ENCODE data around the gene BRINP2. TPM values are rescaled to one million over a fixed set of nuclear protein-coding genes. Genes with fewer than 3 reads are reported as not detected.

The BRINP2 gene
- total and polyA plus RNA-seq, 11 donors = 0.11 to 1.2 (median 0.19) TPM

- WGBS, 4 donors = 91 to 97% (median 91%) methylated on average over 1 of the region's 1 CpG
- ATAC-seq (no peak), DNase-seq (no peak)
- Histone ChIP-seq H3K27ac (no peak overlapping the region), H3K36me3 (no peaks in the 10 kb centered on the region), H3K9me3 (no peaks in the 10 kb centered on the region), H3K4me3 (no peak overlapping the region), H3K27me3 (no peaks in the 10 kb centered on the region), H3K4me1 (peaks cover 0 to 21% (median 10%) of the 10 kb centered on the region in 12 donors)
- no peak for TF ChIP-seq POLR2A (IDR thresholded peaks at IDR 0.05)
- no peak for TF ChIP-seq CTCF (IDR thresholded peaks at IDR 0.05)
- intact Hi-C loops (cut with DNase I) = no loop called here
Observed at GRCh38 chr1:177270863-177271262, 100.1 kb downstream of the BRINP2 start.

GRCh38 chr1:177273141-177273540, 102.4 kb downstream of the BRINP2 start:
- TF ChIP-seq POLR2A (IDR thresholded peaks at IDR 0.05) (no peak), CTCF (IDR thresholded peaks at IDR 0.05) (no peak)
- H3K4me1 ChIP-seq = peaks cover 0 to 23% (median 10%) of the 10 kb centered on the region in 12 donors

DNA sequence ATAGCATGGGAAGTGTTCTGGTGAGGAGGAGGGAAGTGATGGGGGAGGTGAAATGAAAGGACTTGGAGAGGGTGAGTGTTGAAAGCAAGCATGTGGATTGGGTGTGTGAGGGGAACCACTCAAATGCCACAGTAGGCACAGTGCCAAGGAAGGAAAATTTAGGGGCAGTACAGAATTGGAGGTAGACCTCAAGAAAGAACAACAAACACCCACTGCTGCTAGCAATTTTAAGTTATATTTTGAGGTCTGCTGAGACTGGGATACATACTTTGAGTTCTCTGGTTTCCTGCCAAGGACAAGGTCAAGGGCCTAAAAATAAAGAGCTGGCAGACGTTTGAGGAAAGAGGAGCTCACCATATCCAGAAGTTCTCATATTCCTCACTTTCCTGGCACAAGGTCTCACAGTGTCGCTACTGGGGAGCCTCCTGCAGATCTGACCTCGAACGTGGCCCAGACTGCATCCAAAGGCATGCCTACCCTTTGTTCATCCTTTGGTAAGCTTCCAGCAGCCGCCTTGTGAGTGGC, 104.0 kb downstream of the BRINP2 start:
- peak; percentile 90 to 94 (median 92) for ATAC-seq
- TF ChIP-seq POLR2A (IDR thresholded peaks at IDR 0.05) (no peak), CTCF (IDR thresholded peaks at IDR 0.05) (no peak)
- no peaks in the 10 kb centered on the region for H3K27me3 ChIP-seq
- peak; percentile 45 to 80 (median 54) for DNase-seq
- intact Hi-C loops (cut with DNase I) = no loop called here
- H3K27ac ChIP-seq = peak overlapping the region in 8 of 12 donors; percentile 14 to 77 (median 56)
- H3K4me3 ChIP-seq = no peak overlapping the region
- WGBS, 4 donors = 5 to 16% (median 10%) methylated on average over 5 of the region's 5 CpGs
- no peaks in the 10 kb centered on the region for H3K36me3 ChIP-seq
- peaks cover 0 to 23% (median 10%) of the 10 kb centered on the region in 12 donors for H3K4me1 ChIP-seq
- no peaks in the 10 kb centered on the region for H3K9me3 ChIP-seq

More at GRCh38 chr1:177273141-177273540, 102.4 kb downstream of the BRINP2 start:
- 61 to 77% (median 73%) methylated on average over 5 of the region's 5 CpGs for WGBS, 4 donors
- intact Hi-C loops (cut with DNase I) = no loop called here
- no peak overlapping the region for H3K27ac ChIP-seq
- no peak overlapping the region for H3K4me3 ChIP-seq
- DNase-seq = no peak
- no peaks in the 10 kb centered on the region for H3K27me3 ChIP-seq
- H3K9me3 ChIP-seq = no peaks in the 10 kb centered on the region
- ATAC-seq = no peak
- H3K36me3 ChIP-seq = no peaks in the 10 kb centered on the region

- H3K9me3 ChIP-seq = no peaks in the 10 kb centered on the region
- ATAC-seq = no peak
- no peak overlapping the region for H3K4me3 ChIP-seq
- WGBS, 4 donors = 71 to 82% (median 78%) methylated on average over 1 of the region's 1 CpG
- intact Hi-C loops (cut with DNase I) = no loop called here
- peak overlapping the region in 1 of 12 donors; percentile 56 for H3K27ac ChIP-seq
- no peak for DNase-seq
- H3K27me3 ChIP-seq = no peaks in the 10 kb centered on the region
- no peaks in the 10 kb centered on the region for H3K36me3 ChIP-seq
- TF ChIP-seq POLR2A (IDR thresholded peaks at IDR 0.05) (no peak), CTCF (IDR thresholded peaks at IDR 0.05) (no peak)
- peaks cover 0 to 23% (median 10%) of the 10 kb centered on the region in 12 donors for H3K4me1 ChIP-seq
Observed at GRCh38 chr1:177275736-177276135, 105.0 kb downstream of the BRINP2 start.

Measured in heart left ventricle (tissue), 16 donors.